ENCODE measurements around the gene OR2T27. TPM values are rescaled to one million over a fixed set of nuclear protein-coding genes. Genes with fewer than 3 reads are reported as not detected.
"Not testable (repeated sequence)": the region's sequence is repeated elsewhere in the genome, so short reads cannot be mapped to it uniquely, and the experiment has no call there.

The OR2T27 gene
- total and polyA plus RNA-seq, 3 experiments from 2014 or later: not detected

DNA sequence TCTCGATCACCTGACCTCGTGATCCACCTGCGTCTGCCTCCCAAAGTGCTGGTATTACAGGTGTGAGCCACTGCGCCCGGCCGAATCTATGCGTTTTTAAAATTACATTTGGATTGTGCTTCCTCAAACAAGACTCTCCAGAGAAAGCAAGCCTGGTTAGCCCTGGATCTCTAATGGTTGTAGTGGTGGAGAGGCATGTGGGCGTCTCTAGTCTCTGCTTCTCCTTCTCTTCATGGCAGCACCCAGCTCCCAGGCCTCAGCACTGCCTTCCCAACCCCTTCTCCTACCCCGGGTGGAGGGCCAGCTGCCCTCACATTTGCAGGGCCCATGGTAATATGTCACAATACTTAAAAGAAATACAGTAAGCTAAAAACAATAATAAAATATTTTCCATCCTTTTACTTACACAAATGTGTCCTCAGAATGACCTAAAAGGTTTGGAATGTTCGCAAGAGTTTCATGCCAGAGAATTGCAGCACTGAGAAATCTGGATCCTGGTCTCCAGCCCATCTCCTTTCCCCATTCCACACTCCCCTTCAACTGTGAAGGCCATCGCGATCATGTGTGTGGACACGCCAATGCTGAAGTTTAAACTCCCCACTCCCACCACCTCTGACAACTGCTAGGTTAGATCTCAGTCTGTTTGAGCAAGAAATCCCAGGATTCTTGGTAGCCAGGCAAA, 40.3 kb upstream of the OR2T27 start:
- Histone ChIP-seq H3K27ac (ENCODE audit: low read depth, low read length) (no peak overlapping the region), H3K36me3 (ENCODE audit: insufficient read depth, low read length) (no peaks in the 10 kb centered on the region), H3K9me3 (ENCODE audit: low read length) (no peaks in the 10 kb centered on the region), H3K4me3 (ENCODE audit: low read length) (no peak overlapping the region), H3K27me3 (ENCODE audit: insufficient read depth, low read length, poor library complexity, severe bottlenecking) (no peaks in the 10 kb centered on the region), H3K4me1 (ENCODE audit: insufficient read depth, low read length) (no peaks in the 10 kb centered on the region)
- no peak for DNase-seq
- H3K27ac Mint-ChIP-seq: no peak overlapping the region
- ChIA-PET CTCF (no interaction called here), POLR2A (no interaction called here)
- H3K27me3 Mint-ChIP-seq: peaks cover 17 to 38% of the 10 kb centered on the region in 2 donors
- no peak overlapping the region for H3K4me3 Mint-ChIP-seq
- H3K36me3 Mint-ChIP-seq: peaks cover 0 to 4% (median 0%) of the 10 kb centered on the region in 3 donors
- no peaks in the 10 kb centered on the region for H3K4me1 Mint-ChIP-seq
- peaks cover 0 to 6% (median 3%) of the 10 kb centered on the region in 5 donors for H3K9me3 Mint-ChIP-seq

GRCh38 chr1:248691567-248692155, 36.3 kb upstream of the OR2T27 start:
- H3K4me3 Mint-ChIP-seq: no peak overlapping the region
- no peaks in the 10 kb centered on the region for H3K4me1 ChIP-seq (ENCODE audit: insufficient read depth, low read length)
- no peaks in the 10 kb centered on the region for H3K27me3 ChIP-seq (ENCODE audit: insufficient read depth, low read length, poor library complexity, severe bottlenecking)
- POLR2A ChIA-PET: no interaction called here
- H3K4me3 ChIP-seq (ENCODE audit: low read length): no peak overlapping the region
- DNase-seq: no peak
- peaks cover 12 to 23% of the 10 kb centered on the region in 2 donors for H3K27me3 Mint-ChIP-seq
- H3K27ac ChIP-seq (ENCODE audit: low read depth, low read length): no peak overlapping the region
- H3K27ac Mint-ChIP-seq: no peak overlapping the region
- peaks cover 3 to 5% (median 3%) of the 10 kb centered on the region in 3 donors for H3K4me1 Mint-ChIP-seq
- H3K9me3 ChIP-seq (ENCODE audit: low read length): no peaks in the 10 kb centered on the region
- CTCF ChIA-PET: interaction anchor here (0.6 kb wide), 1 partner anchor 220 kb away, joined by 3 read pairs; no protein-coding TSS in a partner anchor
- no peaks in the 10 kb centered on the region for H3K36me3 ChIP-seq (ENCODE audit: insufficient read depth, low read length)
- peaks cover 0 to 13% (median 10%) of the 10 kb centered on the region in 5 donors for H3K9me3 Mint-ChIP-seq
- peaks cover 0 to 10% (median 0%) of the 10 kb centered on the region in 3 donors for H3K36me3 Mint-ChIP-seq

GRCh38 chr1:248688527-248689298, 33.4 kb upstream of the OR2T27 start:
- H3K4me3 ChIP-seq (ENCODE audit: low read length): no peak overlapping the region
- Mint-ChIP-seq H3K36me3 (peaks cover 0 to 10% (median 0%) of the 10 kb centered on the region in 3 donors), H3K9me3 (peaks cover 0 to 13% (median 10%) of the 10 kb centered on the region in 5 donors), H3K4me3 (no peak overlapping the region), H3K27me3 (peaks cover 10 to 22% of the 10 kb centered on the region in 2 donors), H3K27ac (no peak overlapping the region), H3K4me1 (peaks cover 3 to 8% (median 4%) of the 10 kb centered on the region in 3 donors)
- H3K4me1 ChIP-seq (ENCODE audit: insufficient read depth, low read length): no peaks in the 10 kb centered on the region
- no peaks in the 10 kb centered on the region for H3K36me3 ChIP-seq (ENCODE audit: insufficient read depth, low read length)
- H3K27me3 ChIP-seq (ENCODE audit: insufficient read depth, low read length, poor library complexity, severe bottlenecking): no peaks in the 10 kb centered on the region
- no peak overlapping the region for H3K27ac ChIP-seq (ENCODE audit: low read depth, low read length)
- DNase-seq: no peak
- ChIA-PET POLR2A (no interaction called here), CTCF (no interaction called here)
- no peaks in the 10 kb centered on the region for H3K9me3 ChIP-seq (ENCODE audit: low read length)

- no peaks in the 10 kb centered on the region for H3K9me3 ChIP-seq (ENCODE audit: low read length)
- DNase-seq: peak in 2 of 5 donors; percentile 4 to 34
- Mint-ChIP-seq H3K4me3 (no peak overlapping the region), H3K9me3 (peaks cover 0 to 13% (median 7%) of the 10 kb centered on the region in 5 donors), H3K4me1 (peaks cover 3 to 8% (median 4%) of the 10 kb centered on the region in 3 donors), H3K27me3 (peaks cover 10 to 25% of the 10 kb centered on the region in 2 donors), H3K36me3 (peaks cover 0 to 6% (median 0%) of the 10 kb centered on the region in 3 donors), H3K27ac (peak overlapping the region in 1 of 8 donors; percentile 63)
- CTCF ChIA-PET: no interaction called here
- no peak overlapping the region for H3K4me3 ChIP-seq (ENCODE audit: low read length)
- H3K27me3 ChIP-seq (ENCODE audit: insufficient read depth, low read length, poor library complexity, severe bottlenecking): no peaks in the 10 kb centered on the region
- no peaks in the 10 kb centered on the region for H3K36me3 ChIP-seq (ENCODE audit: insufficient read depth, low read length)
- no peaks in the 10 kb centered on the region for H3K4me1 ChIP-seq (ENCODE audit: insufficient read depth, low read length)
- POLR2A ChIA-PET: no interaction called here
- no peak overlapping the region for H3K27ac ChIP-seq (ENCODE audit: low read depth, low read length)
These were observed 31.5 kb upstream of the OR2T27 start for GRCh38 chr1:248686815-248687214.

GRCh38 chr1:248681651-248682050, 26.3 kb upstream of the OR2T27 start:
- no peaks in the 10 kb centered on the region for H3K9me3 ChIP-seq (ENCODE audit: low read length)
- peaks cover 0 to 3% (median under 1%) of the 10 kb centered on the region in 3 donors for H3K4me1 Mint-ChIP-seq
- ChIA-PET CTCF (no interaction called here), POLR2A (no interaction called here)
- H3K27ac ChIP-seq (ENCODE audit: low read depth, low read length): no peak overlapping the region
- H3K4me3 Mint-ChIP-seq: no peak overlapping the region
- H3K4me1 ChIP-seq (ENCODE audit: insufficient read depth, low read length): no peaks in the 10 kb centered on the region
- no peaks in the 10 kb centered on the region for H3K36me3 Mint-ChIP-seq
- H3K4me3 ChIP-seq (ENCODE audit: low read length): no peak overlapping the region
- H3K36me3 ChIP-seq (ENCODE audit: insufficient read depth, low read length): no peaks in the 10 kb centered on the region
- H3K27me3 ChIP-seq (ENCODE audit: insufficient read depth, low read length, poor library complexity, severe bottlenecking): no peaks in the 10 kb centered on the region
- DNase-seq: no peak
- H3K9me3 Mint-ChIP-seq: no peaks in the 10 kb centered on the region
- H3K27me3 Mint-ChIP-seq: peaks cover 10 to 32% of the 10 kb centered on the region in 2 donors
- no peak overlapping the region for H3K27ac Mint-ChIP-seq

- DNase-seq: no peak
- H3K36me3 Mint-ChIP-seq: no peaks in the 10 kb centered on the region
- no peak overlapping the region for H3K27ac Mint-ChIP-seq
- peaks cover 0 to 2% of the 10 kb centered on the region in 2 donors for H3K27me3 Mint-ChIP-seq
- no peaks in the 10 kb centered on the region for H3K9me3 ChIP-seq (ENCODE audit: low read length)
- H3K9me3 Mint-ChIP-seq: peaks cover 4 to 7% (median 6%) of the 10 kb centered on the region in 5 donors
- no peak overlapping the region for H3K27ac ChIP-seq (ENCODE audit: low read depth, low read length)
- no peaks in the 10 kb centered on the region for H3K4me1 Mint-ChIP-seq
- ChIA-PET CTCF (no interaction called here), POLR2A (no interaction called here)
- H3K4me1 ChIP-seq (ENCODE audit: insufficient read depth, low read length): no peaks in the 10 kb centered on the region
- no peaks in the 10 kb centered on the region for H3K27me3 ChIP-seq (ENCODE audit: insufficient read depth, low read length, poor library complexity, severe bottlenecking)
- no peak overlapping the region for H3K4me3 Mint-ChIP-seq
- no peak overlapping the region for H3K4me3 ChIP-seq (ENCODE audit: low read length)
- H3K36me3 ChIP-seq (ENCODE audit: insufficient read depth, low read length): no peaks in the 10 kb centered on the region
These were observed 14.7 kb upstream of the OR2T27 start for GRCh38 chr1:248670003-248670402.

DNA sequence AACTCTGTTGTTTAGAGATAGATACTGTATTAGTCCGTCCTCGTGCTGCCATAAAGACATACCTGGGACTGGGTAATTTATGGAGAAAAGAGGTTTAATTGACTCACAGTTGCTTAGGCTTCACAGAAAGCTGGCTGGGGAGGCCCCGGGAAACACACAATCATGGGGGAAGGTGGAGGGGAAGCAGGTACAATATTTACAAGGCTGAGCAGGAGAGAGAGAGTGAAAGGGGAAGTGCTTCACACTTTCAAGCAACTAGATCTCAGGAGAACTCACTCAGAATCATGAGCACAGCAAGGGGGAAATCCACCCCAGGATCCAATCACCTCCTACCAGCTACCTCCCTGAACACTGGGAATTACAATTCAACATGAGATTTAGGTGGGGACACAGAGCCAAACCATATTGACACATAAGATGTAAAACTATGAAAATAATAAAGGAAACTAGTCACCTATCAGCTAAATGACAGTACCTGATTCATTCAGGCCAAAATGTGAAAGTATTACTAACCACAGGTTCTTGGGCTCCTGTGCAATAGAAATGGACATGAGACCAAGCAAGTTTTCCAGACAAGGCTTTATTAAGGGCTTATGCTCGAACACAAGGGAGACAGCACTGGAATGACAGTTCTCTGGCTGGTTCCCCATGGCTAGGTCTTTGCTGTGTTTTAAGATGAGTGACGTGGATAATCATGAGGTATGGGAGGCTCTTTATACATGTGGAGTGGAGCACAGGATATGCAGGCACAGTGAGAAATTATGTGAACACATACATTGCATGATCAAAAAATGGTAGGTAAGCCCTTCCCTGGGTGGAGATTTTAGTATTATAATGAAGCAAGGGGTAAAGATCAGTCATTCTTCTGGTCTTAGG, 8.4 kb upstream of the OR2T27 start:
- POLR2A ChIA-PET; CTCF ChIA-PET; H3K27me3 ChIP-seq (ENCODE audit: insufficient read depth, low read length, poor library complexity, severe bottlenecking); H3K4me3 ChIP-seq (ENCODE audit: low read length); H3K27ac Mint-ChIP-seq; H3K9me3 Mint-ChIP-seq; DNase-seq; H3K9me3 ChIP-seq (ENCODE audit: low read length); H3K4me1 ChIP-seq (ENCODE audit: insufficient read depth, low read length); H3K4me1 Mint-ChIP-seq; H3K27ac ChIP-seq (ENCODE audit: low read depth, low read length); H3K36me3 Mint-ChIP-seq; H3K36me3 ChIP-seq (ENCODE audit: insufficient read depth, low read length); H3K4me3 Mint-ChIP-seq: not testable (repeated sequence)
- peaks cover 8 to 15% of the 10 kb centered on the region in 2 donors for H3K27me3 Mint-ChIP-seq

Data from CD8-positive, alpha-beta memory T cell (primary cell).